CD4-positive, alpha-beta T cell treated with Interleukin-1 beta for 1 hour (primary cell): Measurements from ENCODE around the gene PRAMEF11.
"Not testable (repeated sequence)": the region's sequence is repeated elsewhere in the genome, so short reads cannot be mapped to it uniquely, and the experiment has no call there.

Experiments used
- DNase-seq, 2 donors: peaks; one replicate each; pipeline ENCODE4 v3.0.0-alpha.2; 2020 to 2022

The PRAMEF11 gene

GRCh38 chr1:12831310-12831709 lies at the start of gene PRAMEF11:
TSS of gene PRAMEF11 (minus strand) at chr1:12831410. CDS start at chr1:12828789, 2,621 bp downstream.
- DNase-seq = not testable (repeated sequence)

GRCh38 chr1:12878453-12878852 lies 47.2 kb upstream of the PRAMEF11 start:
- not testable (repeated sequence) for DNase-seq

GRCh38 chr1:12863131-12863880 lies 32.1 kb upstream of the PRAMEF11 start:
- DNase-seq = not testable (repeated sequence)

- DNase-seq = not testable (repeated sequence)
Observed at GRCh38 chr1:12856786-12857185, 25.6 kb upstream of the PRAMEF11 start, which contains the start of gene PRAMEF2. TSS of gene PRAMEF2 (plus strand) at chr1:12857086. CDS start at chr1:12859010, 1,924 bp downstream.

GRCh38 chr1:12851779-12852178 lies 20.6 kb upstream of the PRAMEF11 start:
- DNase-seq = no peak

- DNase-seq = not testable (repeated sequence)
Observed at GRCh38 chr1:12848620-12849019, 17.4 kb upstream of the PRAMEF11 start, which contains the start of gene HNRNPCL1. TSS of gene HNRNPCL1 (minus strand) at chr1:12848720. CDS start at chr1:12848289, 431 bp downstream.

- not testable (repeated sequence) for DNase-seq
Observed at GRCh38 chr1:12833251-12833650, 2.0 kb upstream of the PRAMEF11 start.

GRCh38 chr1:12819061-12819460 lies 12.1 kb downstream of the PRAMEF11 start:
- not testable (repeated sequence) for DNase-seq

- DNase-seq = no peak
Observed at GRCh38 chr1:12811409-12811784, 19.8 kb downstream of the PRAMEF11 start.

- DNase-seq = no peak
Observed at GRCh38 chr1:12810691-12811408, 20.4 kb downstream of the PRAMEF11 start.

- DNase-seq = no peak
Observed at GRCh38 chr1:12809933-12810332, 21.3 kb downstream of the PRAMEF11 start.

- DNase-seq = no peak
Observed at GRCh38 chr1:12799730-12800129, 31.5 kb downstream of the PRAMEF11 start.

GRCh38 chr1:12798911-12799310 lies 32.3 kb downstream of the PRAMEF11 start:
- DNase-seq = no peak

GRCh38 chr1:12791097-12791496 lies 40.1 kb downstream of the PRAMEF11 start, which contains the start of gene PRAMEF1:
TSS of gene PRAMEF1 (plus strand) at chr1:12791397. CDS start at chr1:12793228, 1,831 bp downstream.
- not testable (repeated sequence) for DNase-seq

- DNase-seq = not testable (repeated sequence)
Observed at GRCh38 chr1:12784729-12785128, 46.5 kb downstream of the PRAMEF11 start.

- DNase-seq = not testable (repeated sequence)
Observed at GRCh38 chr1:12783783-12784182, 47.4 kb downstream of the PRAMEF11 start.

GRCh38 chr1:12781488-12781887 lies 49.7 kb downstream of the PRAMEF11 start:
- DNase-seq = not testable (repeated sequence)

GRCh38 chr1:12778907-12779306 lies 52.3 kb downstream of the PRAMEF11 start:
- DNase-seq = no peak

GRCh38 chr1:12778061-12778460 lies 53.1 kb downstream of the PRAMEF11 start:
- DNase-seq = no peak

- no peak for DNase-seq
Observed at GRCh38 chr1:12776801-12777557, 54.2 kb downstream of the PRAMEF11 start.

- DNase-seq = no peak
Observed at GRCh38 chr1:12775443-12775842, 55.8 kb downstream of the PRAMEF11 start.

GRCh38 chr1:12774801-12775345 lies 56.3 kb downstream of the PRAMEF11 start:
- DNase-seq = no peak
